Ureter (tissue), 1 donor: ENCODE data around the gene MDK. TPM values are rescaled to one million over a fixed set of nuclear protein-coding genes. Genes with fewer than 3 reads are reported as not detected.

Experiments
- DNase-seq: peaks from one replicate; pipeline ENCODE4 v3.0.0-alpha.2; 2020; ENCODE audit warnings: low spot score
- total RNA-seq: library from RNA; stranded (reverse); gene quantifications from one replicate; pipeline ENCODE4 v1.2.4, GENCODE V29; 2023
- donor health status: DM: yes; HTN: yes; CAD: no.

The MDK gene, protein sequence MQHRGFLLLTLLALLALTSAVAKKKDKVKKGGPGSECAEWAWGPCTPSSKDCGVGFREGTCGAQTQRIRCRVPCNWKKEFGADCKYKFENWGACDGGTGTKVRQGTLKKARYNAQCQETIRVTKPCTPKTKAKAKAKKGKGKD
- 105 TPM for total RNA-seq

DNA sequence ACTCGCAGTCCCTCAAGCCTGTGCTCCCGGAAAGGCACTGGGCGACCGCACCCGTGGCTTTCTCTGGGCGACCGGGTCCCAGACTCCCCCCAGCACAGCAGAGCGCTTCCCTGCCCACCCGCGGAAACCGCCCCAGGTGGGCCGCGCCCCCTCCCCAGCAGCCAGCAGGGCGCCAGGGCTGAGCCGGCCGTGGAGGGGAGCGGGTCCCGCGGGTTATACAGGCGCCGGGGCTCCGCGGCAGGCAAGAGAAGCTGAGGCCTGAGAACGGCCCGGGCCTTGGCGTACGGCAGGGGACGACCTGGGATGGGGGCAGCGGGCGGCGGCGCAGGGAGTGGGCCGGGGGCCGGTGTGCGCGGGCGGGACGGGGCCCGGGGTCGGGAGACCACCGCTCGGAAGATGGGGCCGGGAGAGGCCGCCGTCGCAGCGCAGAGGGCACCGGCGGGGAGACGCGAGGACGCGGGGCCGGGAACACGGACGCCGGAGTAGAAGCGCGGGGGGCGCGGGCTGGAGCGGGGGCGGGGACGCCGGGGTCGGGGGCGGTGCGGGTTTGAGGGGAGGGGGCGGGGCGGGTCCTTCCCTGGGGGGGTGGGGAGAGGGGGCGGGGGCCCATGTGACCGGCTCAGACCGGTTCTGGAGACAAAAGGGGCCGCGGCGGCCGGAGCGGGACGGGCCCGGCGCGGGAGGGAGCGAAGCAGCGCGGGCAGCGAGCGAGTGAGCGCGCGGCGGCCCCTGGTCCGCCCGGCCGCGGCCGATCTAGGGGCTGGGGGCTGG lies at the start of gene MDK:
Gene MDK, plus strand, starts transcription at position 622 of the 771 bp plus-strand sequence. CDS start 389 bp downstream, outside the sequence.
- no peak for DNase-seq

DNA sequence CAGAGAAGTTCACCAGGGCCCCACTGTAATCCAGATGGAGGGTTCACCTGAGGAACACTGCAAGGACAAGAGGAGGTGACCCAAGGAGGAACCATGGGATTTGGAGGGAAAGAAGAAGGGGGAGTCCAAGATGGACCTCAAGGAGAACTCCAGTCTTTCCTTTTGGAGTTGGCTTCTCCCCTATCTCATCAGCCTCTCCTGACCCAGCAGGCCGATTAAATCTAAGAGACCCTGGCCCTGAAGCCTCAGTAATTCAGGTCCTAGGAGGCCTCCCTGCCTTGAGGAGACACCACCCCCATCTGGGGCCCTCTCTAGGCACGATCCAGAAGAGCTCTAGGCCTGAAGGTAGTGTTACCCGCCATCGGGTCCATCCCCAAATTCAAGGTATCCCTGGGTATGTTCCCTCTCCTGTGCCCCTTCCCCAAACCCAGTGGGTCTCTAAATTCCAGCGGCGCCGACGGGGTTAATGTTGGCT lies 49.3 kb upstream of the MDK start:
- no peak for DNase-seq

DNA sequence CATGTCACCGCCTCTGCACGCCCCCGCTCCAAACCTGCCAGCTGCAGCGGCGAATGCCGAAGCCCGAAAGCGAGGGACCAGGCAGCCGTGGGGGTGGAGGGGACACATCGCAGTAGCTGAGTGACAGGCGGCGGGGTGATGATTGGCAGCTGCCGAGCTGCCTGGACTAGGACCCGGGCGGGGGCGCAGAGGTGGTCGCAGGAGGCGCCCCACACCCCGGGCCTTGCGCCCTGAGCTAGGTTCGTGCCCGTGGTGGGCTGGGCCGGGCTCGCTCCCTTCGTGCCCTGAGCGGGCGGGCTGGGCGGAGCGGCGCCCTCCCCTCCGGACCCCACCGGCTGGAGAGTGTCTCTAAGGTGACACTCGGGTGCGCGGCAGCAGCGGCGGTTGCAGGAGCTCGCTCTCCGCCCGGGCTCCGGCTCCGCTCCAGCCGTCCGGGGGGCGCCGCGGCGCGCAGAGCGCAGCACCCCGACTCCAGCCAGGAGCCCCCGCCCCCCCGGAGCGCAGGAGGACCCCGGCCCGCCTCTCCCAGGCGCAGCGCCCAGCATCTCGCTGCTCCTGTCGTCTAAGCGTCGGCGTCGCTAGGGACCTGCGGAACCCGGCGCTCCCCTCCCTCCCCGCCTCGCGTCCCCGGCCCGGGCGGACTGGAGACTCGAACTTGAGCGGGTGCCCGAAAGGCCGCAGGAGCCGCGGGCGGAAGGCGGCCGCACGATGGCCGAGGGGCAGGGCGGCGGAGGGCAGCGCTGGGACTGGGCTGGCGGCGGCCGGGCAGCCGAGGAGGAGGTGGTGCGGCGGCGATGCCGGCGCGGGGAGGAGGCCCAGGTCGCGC lies 48.7 kb upstream of the MDK start:
- DNase-seq, result no peak

DNA sequence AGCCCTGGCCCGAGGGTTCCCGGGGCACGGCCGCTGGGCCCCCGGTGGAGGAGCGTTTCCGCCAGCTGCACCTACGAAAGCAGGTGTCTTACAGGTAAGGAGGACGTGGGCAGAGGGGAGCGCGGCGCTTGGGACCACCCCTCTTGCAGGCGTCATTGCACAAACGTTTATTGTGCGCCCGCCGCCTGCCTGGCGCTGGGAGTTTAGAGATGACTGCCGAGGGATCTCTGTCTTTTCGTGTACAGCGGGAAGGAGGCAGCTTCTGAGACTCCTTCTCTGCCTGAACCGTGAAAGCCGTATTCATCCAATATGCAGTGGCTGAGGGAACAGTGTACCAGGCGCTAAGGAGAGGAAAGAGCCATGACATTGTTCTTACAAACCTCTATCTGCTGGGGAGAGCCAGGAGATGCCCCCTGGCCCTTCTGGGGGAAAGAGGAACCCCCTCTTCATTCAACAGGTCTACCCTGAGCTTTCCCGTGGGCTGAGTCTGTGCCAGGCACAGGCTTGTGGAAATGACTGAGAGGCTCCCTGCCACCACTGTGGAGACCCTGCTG lies 48.0 kb upstream of the MDK start:
- no peak for DNase-seq

DNA sequence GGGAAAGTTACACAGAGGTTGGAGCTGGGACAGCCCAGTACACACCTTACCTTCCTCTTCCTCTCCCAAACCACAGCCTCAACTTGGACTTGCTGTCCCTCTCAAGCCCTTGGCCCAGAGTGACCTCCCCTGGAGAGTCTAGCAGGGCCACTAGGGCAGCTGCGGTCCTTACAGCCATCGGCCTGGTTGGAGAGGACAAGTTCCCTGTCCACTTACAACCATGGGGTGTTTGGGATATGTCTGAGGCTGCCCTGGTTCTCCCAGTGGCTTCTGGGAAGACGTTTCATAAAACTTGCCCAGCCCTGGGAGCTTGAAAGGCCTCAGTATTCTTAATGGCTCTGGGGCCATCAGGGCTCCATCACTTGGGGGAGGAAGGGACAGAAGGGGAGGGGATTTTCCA lies 47.3 kb upstream of the MDK start:
- no peak for DNase-seq

DNA sequence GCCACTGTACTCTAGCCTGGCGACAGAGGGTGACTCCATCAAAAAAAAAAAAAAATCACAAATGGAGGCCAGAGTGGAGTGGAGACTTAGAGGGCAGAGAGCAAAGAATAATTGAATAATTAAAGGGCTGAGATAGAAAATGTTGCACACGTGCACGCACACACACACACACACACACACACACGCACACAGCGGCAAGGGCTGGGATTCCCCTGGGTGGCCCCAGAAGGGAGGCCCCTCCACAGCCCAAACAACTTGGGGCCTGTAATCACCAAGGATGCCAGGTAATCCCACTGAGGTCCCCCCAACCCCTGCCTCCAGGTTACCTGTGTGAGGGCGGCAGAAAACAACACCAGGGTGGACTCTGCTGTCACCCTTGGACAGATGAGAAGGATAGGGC lies 46.2 kb upstream of the MDK start:
- DNase-seq, result no peak

DNA sequence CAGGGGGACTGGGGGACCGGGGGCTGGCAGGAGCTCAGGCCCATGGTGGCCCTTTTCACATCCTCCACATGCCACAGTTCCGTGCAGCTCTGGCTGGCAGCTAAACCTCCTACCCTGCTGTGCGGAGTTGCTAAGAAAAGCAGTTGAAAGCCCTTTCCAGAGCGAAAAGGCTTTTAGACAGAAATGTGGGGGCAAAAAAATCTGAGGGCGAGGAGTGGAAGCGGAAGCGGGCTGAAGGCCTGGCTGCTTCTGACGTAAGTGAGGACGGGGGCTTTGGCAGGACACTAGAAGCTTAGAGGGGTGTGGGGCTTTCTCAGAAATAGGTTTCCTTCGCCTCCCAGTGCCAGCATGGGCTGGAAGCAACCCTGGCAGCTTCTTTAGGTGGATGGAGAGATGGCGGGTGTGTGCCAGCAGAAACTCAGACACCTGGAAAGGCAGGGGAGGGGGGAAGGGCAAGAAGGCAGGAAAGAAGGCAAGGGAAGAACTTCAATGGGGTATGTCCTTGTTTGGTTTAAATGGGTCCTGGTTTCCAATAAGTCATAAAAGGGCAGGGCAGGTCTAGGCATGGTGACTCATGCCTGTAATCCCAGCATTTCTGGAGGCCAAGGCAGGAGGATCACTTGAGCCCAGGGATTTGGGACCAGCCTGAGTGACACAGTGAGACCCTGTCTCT lies 45.4 kb upstream of the MDK start:
- no peak for DNase-seq

DNA sequence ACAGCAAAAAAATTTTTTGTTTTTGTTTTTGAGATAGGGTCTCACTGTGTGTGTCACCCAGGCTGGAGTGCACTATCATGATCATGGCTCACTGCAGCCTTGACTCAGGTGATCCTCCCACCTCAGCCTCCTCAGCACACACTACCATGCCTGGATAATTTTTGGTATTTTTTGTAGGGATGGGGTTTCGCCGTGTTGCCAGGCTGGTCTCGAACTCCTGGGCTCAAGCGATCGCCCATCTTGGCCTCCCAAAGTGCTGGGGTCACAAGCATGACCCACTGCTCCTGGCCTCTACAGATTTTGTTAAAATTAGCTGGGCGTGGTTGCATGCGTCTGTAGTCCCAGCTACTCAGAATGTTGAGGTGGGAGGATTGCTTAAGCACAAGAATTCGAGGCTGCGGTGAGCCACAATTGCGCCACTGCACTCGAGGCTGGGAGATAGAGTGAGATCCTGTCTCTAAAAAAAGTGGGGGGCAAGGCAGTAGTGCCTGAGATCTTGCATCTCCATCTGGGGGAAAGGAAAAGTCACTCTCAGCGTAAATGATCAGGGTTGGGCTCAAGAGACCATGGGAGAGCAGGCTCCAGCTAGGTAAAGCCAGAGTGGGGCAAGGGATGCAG lies 44.8 kb upstream of the MDK start:
- DNase-seq, result no peak

DNA sequence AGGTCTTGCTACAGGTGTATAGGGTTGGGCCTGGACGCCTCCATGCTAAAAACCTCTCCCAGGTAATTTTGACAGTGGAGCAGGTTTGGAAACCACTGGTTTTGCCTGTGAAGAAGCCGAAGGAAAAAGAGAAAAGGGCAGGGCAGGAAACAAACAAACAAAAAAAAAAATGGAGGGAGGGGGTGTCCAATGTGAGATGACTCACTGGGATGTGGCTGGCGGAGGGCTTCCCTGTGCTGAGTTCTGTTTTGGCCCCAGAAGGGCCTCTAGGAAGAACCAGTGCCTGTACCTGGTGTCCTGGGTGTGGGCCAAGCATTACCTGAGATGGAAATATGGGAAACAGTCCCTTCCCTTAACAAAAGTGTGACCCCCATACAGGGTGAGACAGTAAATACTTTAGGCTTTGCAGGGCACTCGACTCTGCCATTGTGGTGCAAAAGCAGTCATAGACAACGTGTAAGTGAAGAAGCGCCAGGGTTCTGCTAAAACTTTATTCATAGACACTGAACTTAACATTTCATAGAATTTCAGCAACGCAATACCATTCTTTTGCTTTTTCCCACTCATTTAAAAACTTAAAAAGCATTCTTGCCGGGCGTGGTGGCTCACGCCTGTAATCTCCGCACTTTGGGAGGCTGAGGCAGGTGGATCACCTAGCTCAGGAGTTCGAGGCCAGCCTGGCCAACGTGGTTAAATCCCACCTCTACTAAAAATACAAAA lies 43.7 kb upstream of the MDK start:
- no peak for DNase-seq

DNA sequence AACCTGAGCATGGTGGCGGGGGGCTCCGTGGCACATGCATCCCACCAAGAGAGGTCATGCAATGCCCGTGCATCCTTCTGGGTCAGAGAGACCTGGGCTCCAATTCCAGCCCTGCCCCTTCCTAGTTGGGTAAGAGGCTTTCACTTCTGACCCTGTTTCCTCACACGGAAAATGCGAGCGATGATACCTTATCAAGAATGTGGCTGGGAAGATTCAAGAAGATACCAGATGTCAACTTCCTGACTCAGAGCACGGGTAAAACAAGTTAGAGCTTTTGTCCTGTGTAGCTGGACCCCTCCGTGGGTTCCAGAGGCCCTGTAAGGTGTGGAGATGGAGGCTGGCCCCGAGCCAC lies 42.9 kb upstream of the MDK start:
- DNase-seq, result no peak

DNA sequence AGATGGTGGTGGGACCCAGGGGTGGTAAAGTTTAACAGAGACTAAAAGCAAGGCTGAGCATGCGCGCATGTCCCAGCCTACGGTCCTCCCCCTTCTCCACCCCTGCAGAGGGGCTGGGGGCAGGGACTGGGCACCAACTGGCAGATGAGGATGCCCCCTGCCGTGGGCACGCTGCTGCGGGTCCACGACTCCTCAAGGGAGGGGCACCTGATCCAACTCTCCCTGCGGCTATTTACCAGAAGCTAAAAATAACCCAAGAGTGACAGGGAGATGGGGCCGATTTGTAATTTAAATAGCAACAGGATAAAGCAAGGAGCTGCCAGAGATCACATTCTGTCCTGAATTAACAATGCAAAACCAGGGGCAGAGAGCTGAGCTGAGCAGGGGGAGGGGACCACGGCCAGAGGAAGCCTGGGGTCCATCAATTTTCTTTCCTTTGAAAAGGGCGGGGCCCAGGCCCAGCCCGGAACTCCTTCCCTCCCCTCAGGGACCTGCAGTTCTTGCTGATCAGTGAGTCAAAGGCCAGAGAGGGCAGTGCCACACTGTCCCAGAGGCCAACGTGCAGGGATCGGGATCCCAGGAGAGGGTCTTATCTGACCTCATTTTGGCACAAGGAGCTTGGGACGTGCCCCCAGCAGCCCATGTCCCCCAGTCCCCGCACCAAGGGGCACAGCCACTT lies 42.3 kb upstream of the MDK start:
- DNase-seq, result no peak

DNA sequence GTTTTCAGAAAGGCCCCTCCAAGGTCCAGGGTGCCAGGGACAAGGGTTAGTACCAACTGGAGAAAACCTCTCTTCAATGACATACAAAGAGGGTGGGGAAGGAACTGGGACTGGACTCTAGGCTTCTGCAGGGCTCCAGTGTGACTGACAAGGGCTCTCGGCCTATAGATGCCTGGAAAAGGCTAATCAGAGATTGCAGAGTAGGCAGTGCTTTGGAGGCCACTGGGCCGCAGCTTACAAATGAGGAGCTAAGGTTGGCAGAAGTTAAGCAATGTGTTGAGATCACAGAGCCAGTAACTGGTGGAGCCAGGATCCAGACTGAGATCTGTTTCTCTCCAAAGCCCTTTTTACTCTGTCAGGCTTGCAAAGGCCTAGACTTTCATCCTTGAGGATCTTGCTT lies 41.7 kb upstream of the MDK start:
- no peak for DNase-seq

DNA sequence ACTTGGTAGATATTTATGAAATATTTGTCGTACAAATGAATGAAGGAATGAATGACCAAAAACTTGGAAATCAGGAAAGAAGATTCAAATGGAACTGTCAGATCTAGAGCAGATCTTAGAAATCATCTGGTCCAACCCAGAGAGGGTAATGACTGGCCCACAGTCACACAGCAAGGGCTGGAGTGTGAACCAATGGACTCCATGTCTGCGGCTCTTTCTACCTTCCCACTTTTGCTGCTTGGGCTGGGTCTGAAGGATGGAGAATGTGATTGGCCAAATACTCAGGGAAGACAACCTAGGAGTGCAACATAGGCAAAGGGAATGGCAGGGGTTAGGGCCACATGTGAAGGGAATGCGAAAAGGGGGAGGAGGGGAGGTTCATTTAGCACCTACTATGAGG lies 40.0 kb upstream of the MDK start:
- DNase-seq, result no peak

DNA sequence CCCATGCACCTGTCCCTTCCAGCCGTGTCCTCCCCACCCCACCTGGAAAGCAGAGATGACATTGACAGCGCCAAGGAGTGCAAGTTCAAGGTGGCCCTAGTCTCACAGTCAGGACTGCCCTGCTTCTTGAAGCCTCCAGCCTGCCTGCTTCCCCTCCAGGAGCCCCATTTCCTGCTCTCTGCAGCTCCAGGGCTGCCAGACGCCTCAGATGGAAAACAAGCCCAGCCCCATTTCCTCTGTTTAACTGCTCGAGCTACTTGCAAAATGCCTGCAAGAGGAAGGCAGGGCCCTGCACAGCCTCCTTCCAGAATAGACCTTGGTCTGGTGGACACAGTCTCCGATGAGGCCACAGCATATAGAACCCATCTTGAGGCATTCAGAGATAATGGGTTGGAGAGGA lies 39.2 kb upstream of the MDK start:
- no peak for DNase-seq

DNA sequence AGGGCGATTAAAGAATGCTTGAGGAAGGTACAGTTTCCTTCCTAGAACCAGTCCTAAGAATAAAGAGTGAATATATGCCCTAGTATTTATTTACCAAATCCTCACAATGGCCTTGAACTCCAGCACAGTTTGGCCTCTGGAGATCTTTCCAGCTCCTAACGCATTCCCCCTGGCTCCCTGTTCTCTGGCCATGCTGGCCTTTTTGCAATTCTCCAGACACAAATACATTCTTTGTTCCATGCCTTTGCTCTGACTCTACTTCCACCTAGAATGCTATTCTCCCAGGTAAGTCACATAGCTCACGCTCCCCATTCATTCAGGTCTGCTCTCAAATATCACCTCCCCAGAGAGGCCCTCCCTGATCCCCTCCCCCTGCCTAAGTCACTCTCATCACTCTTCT lies 37.9 kb upstream of the MDK start:
- no peak for DNase-seq

DNA sequence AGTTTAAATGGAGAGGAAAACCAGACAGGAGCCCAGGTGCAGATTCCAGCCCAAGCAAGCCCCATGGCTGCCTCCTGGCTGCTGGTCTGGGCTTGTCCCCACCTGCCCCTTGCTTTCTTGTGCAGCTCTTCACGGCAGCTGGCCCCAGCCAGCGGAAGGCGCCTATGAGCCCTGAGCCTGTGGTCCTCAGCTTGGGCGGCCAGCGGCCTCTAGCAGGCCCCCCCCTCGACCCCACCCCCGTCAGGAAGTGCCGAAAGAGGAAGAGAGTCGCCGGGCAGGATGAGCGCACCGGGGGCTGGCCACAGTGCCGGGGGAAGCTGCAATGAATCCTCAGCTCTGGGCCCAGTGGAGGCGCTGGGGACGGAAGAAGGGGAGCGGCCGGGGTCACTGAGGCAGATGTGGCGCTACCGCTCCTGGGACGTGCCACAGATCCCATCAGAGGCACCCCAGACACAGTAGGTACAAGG lies 36.3 kb upstream of the MDK start:
- peak; percentile 71 for DNase-seq

DNA sequence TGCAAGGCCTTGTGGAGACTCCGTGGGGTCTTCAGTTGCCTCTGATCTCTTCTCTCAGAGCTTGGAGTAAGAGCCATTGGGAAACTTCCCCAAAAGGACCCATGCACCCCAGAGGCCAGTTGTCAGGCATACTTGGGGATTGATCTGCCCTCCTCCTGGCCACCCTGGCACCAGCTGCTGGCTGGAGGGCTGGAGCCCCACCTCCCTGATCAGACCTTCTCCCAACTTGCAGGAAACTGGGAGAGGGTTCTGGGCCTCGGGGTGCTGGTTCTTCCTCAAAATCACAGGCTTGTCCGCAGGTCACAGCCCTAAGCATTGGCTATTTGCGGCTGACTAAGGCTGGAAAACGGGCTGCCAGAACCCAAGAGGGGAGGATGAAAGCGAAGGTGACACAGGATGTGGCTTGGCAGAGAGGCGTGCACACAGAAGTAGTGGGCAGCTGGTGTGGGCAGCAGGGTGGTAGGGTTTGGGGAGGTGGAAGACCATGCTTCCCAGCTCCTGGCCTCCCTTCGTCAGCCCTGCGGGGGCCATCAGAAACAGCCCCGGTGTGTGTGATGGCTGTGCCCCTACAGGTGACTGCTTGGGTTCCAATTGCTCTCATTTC lies 35.5 kb upstream of the MDK start:
- no peak for DNase-seq

DNA sequence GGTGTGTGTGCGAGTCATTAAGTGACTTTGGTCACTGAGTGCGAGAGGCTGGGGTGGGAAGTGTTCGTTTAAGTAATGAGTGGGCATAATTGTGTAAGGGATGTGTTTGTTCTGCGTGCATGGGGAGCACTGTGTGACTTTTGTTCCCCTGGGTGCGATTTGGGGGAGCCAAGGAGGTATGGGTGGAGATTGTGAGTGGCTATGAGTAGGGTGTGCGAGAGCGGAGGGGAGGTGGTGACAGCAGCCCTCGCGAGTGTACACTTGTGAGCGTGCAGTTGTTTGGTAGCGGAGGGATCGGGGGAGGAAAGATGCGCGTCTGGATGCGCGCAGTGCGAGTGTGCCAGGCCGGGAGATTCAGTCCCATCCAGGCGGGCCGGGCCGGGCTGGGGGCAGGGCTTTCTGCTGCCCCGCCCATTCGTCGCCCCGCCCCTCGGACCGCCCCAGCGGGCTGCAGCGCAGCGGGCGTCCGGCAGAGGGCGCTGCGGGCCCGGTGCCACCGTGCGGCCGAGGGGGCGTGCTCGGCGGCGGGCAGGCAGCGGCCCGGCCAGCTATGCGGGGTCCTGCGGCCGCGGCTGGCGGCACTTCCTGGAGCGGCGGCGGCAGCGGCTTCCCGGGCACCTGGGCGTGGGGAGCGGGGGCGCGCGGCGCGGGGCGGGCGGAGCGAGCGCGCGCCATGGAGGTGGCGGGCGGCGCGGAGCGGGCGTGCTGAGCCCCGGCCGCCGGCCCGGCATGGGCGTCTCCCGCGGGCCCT lies 34.4 kb upstream of the MDK start, which contains the start of gene DGKZ:
Gene DGKZ, plus strand, starts transcription at position 578 of the 751 bp plus-strand sequence. CDS start 197 bp downstream, outside the sequence.
- peak; percentile 87 for DNase-seq
